Activated T-cell treated with anti-CD3 and anti-CD28 coated beads, Interleukin-2, amount 50 U/mL, for 4 hours (primary cell): Measurements from ENCODE around the gene CDK13. TPM values are rescaled to one million over a fixed set of nuclear protein-coding genes. Genes with fewer than 3 reads are reported as not detected.

Experiments used
- ATAC-seq, 2 donors: fragments of 200-7000 bp; cut with Tn5 transposase; one replicate each; pipeline ENCODE4 v1.10.0; 2021
- DNase-seq: peaks from one replicate; pipeline ENCODE4 v3.0.0-alpha.2; 2020
- H3K27me3 Mint-ChIP-seq: one replicate; pipeline ENCODE4 v1.8.0; 2021; ENCODE audit warnings: low read depth, mixed read lengths
- H3K36me3 Mint-ChIP-seq: one replicate; pipeline ENCODE4 v1.8.0; 2022; ENCODE audit warnings: mixed read lengths; ENCODE audit not compliant: insufficient read depth
- H3K4me1 Mint-ChIP-seq: one replicate; pipeline ENCODE4 v1.8.0; 2021; ENCODE audit warnings: low read depth, mixed read lengths
- H3K4me3 Mint-ChIP-seq: one replicate; pipeline ENCODE4 v1.8.0; 2021; ENCODE audit warnings: mild to moderate bottlenecking, moderate library complexity, mixed read lengths
- H3K9me3 Mint-ChIP-seq: one replicate; pipeline ENCODE4 v1.8.0; 2021; ENCODE audit warnings: mixed read lengths
- total RNA-seq, 3 donors: library from RNA; stranded (reverse); gene quantifications; one replicate each; pipeline ENCODE4 v1.2.1, GENCODE V29; 2021

Gene CDK13
- total RNA-seq, 3 donors from 2014 or later, result 33.9 to 39.3 (median 35.9) TPM

- Mint-ChIP-seq H3K4me1 (peaks cover 95% of the 10 kb centered on the region), H3K9me3 (no peaks in the 10 kb centered on the region), H3K36me3 (peaks cover 8% of the 10 kb centered on the region), H3K4me3 (no peak overlapping the region), H3K27me3 (no peaks in the 10 kb centered on the region)
- no peak for DNase-seq
- ATAC-seq, result no peak
Observed at GRCh38 chr7:39967406-39968161, 17.5 kb downstream of the CDK13 start.

GRCh38 chr7:39969431-39969830 is 19.4 kb downstream of the CDK13 start:
- no peak for ATAC-seq
- no peak for DNase-seq
- H3K4me1 Mint-ChIP-seq, result peaks cover 95% of the 10 kb centered on the region
- H3K27me3 Mint-ChIP-seq, result no peaks in the 10 kb centered on the region
- H3K9me3 Mint-ChIP-seq, result no peaks in the 10 kb centered on the region
- peak overlapping the region; percentile 34 for H3K4me3 Mint-ChIP-seq
- H3K36me3 Mint-ChIP-seq, result peaks cover 8% of the 10 kb centered on the region

- Mint-ChIP-seq H3K4me1 (peaks cover 78% of the 10 kb centered on the region), H3K9me3 (no peaks in the 10 kb centered on the region), H3K36me3 (peaks cover 8% of the 10 kb centered on the region), H3K4me3 (no peak overlapping the region), H3K27me3 (no peaks in the 10 kb centered on the region)
- DNase-seq, result no peak
- ATAC-seq, result no peak
Observed at GRCh38 chr7:39971924-39972323, 21.9 kb downstream of the CDK13 start.

- Mint-ChIP-seq H3K27me3 (no peaks in the 10 kb centered on the region), H3K36me3 (peaks cover 8% of the 10 kb centered on the region), H3K4me3 (no peak overlapping the region), H3K9me3 (no peaks in the 10 kb centered on the region), H3K4me1 (peaks cover 59% of the 10 kb centered on the region)
- DNase-seq (no peak), ATAC-seq (no peak)
Observed at GRCh38 chr7:39973801-39974200, 23.7 kb downstream of the CDK13 start.

GRCh38 chr7:39978230-39978934 is 28.3 kb downstream of the CDK13 start:
- Mint-ChIP-seq H3K36me3 (no peaks in the 10 kb centered on the region), H3K4me3 (no peak overlapping the region), H3K4me1 (peaks cover 31% of the 10 kb centered on the region), H3K9me3 (no peaks in the 10 kb centered on the region), H3K27me3 (no peaks in the 10 kb centered on the region)
- no peak for DNase-seq
- ATAC-seq, result peak in 1 of 2 donors; percentile 18

- peak; percentile 46 to 52 for ATAC-seq
- Mint-ChIP-seq H3K27me3 (no peaks in the 10 kb centered on the region), H3K36me3 (no peaks in the 10 kb centered on the region), H3K9me3 (no peaks in the 10 kb centered on the region), H3K4me1 (peaks cover 31% of the 10 kb centered on the region), H3K4me3 (no peak overlapping the region)
- no peak for DNase-seq
Observed at GRCh38 chr7:39979406-39980073, 29.5 kb downstream of the CDK13 start.

GRCh38 chr7:39985398-39985918 is 35.4 kb downstream of the CDK13 start:
- Mint-ChIP-seq H3K4me1 (peaks cover 59% of the 10 kb centered on the region), H3K36me3 (peaks cover 9% of the 10 kb centered on the region), H3K4me3 (no peak overlapping the region), H3K9me3 (no peaks in the 10 kb centered on the region), H3K27me3 (no peaks in the 10 kb centered on the region)
- DNase-seq, result no peak
- ATAC-seq, result no peak

- H3K4me3 Mint-ChIP-seq, result no peak overlapping the region
- H3K36me3 Mint-ChIP-seq, result peaks cover 9% of the 10 kb centered on the region
- DNase-seq (no peak), ATAC-seq (peak; percentile 53 to 56)
- H3K9me3 Mint-ChIP-seq, result no peaks in the 10 kb centered on the region
- peaks cover 55% of the 10 kb centered on the region for H3K4me1 Mint-ChIP-seq
- no peaks in the 10 kb centered on the region for H3K27me3 Mint-ChIP-seq
Observed at GRCh38 chr7:39987641-39988347, 37.7 kb downstream of the CDK13 start.

- no peak for DNase-seq
- peaks cover 13% of the 10 kb centered on the region for H3K36me3 Mint-ChIP-seq
- H3K4me1 Mint-ChIP-seq, result peaks cover 1% of the 10 kb centered on the region
- no peak for ATAC-seq
- H3K9me3 Mint-ChIP-seq, result no peaks in the 10 kb centered on the region
- H3K27me3 Mint-ChIP-seq, result no peaks in the 10 kb centered on the region
- H3K4me3 Mint-ChIP-seq, result no peak overlapping the region
Observed at GRCh38 chr7:40000734-40001315, 50.8 kb downstream of the CDK13 start.

- peaks cover 1% of the 10 kb centered on the region for H3K4me1 Mint-ChIP-seq
- no peaks in the 10 kb centered on the region for H3K27me3 Mint-ChIP-seq
- H3K9me3 Mint-ChIP-seq, result no peaks in the 10 kb centered on the region
- no peak for DNase-seq
- no peak overlapping the region for H3K4me3 Mint-ChIP-seq
- H3K36me3 Mint-ChIP-seq, result peaks cover 14% of the 10 kb centered on the region
- ATAC-seq, result no peak
Observed at GRCh38 chr7:40001649-40002048, 51.6 kb downstream of the CDK13 start.

- Mint-ChIP-seq H3K36me3 (peaks cover 21% of the 10 kb centered on the region), H3K4me1 (peaks cover 1% of the 10 kb centered on the region)
- no peak for ATAC-seq
Observed at GRCh38 chr7:40003597-40003996, 53.5 kb downstream of the CDK13 start.

GRCh38 chr7:40008223-40008815 is 58.3 kb downstream of the CDK13 start:
- Mint-ChIP-seq H3K4me1 (peaks cover 1% of the 10 kb centered on the region), H3K27me3 (no peaks in the 10 kb centered on the region)

More at GRCh38 chr7:40003597-40003996, 53.5 kb downstream of the CDK13 start:
- Mint-ChIP-seq H3K4me3 (no peak overlapping the region), H3K9me3 (no peaks in the 10 kb centered on the region), H3K27me3 (no peaks in the 10 kb centered on the region)
- no peak for DNase-seq

GRCh38 chr7:40009301-40009700 is 59.2 kb downstream of the CDK13 start:
- H3K36me3 Mint-ChIP-seq, result peaks cover 12% of the 10 kb centered on the region
- no peaks in the 10 kb centered on the region for H3K4me1 Mint-ChIP-seq
- H3K9me3 Mint-ChIP-seq, result no peaks in the 10 kb centered on the region
- ATAC-seq, result no peak
- H3K4me3 Mint-ChIP-seq, result no peak overlapping the region
- no peak for DNase-seq
- H3K27me3 Mint-ChIP-seq, result no peaks in the 10 kb centered on the region

More at GRCh38 chr7:40008223-40008815, 58.3 kb downstream of the CDK13 start:
- DNase-seq (no peak), ATAC-seq (no peak)
- Mint-ChIP-seq H3K36me3 (peaks cover 17% of the 10 kb centered on the region), H3K4me3 (no peak overlapping the region), H3K9me3 (no peaks in the 10 kb centered on the region)
